ENCODE results near the gene RAD18. TPM values are rescaled to one million over a fixed set of nuclear protein-coding genes. Genes with fewer than 3 reads are reported as not detected.

RAD18 gene
- total and polyA plus RNA-seq, 8 donors, result 10.2 to 16.8 (median 13.1) TPM

- Histone ChIP-seq H3K4me1 (no peaks in the 10 kb centered on the region), H3K27me3 (no peaks in the 10 kb centered on the region), H3K9me3 (no peaks in the 10 kb centered on the region), H3K27ac (no peak overlapping the region), H3K36me3 (no peaks in the 10 kb centered on the region), H3K4me3 (no peak overlapping the region)
- ATAC-seq (no peak), DNase-seq (no peak)
- intact Hi-C loops (cut with DNase I), result no loop called here
- no peak for TF ChIP-seq CTCF (IDR thresholded peaks at IDR 0.05)
Measured at GRCh38 chr3:8863891-8864290, 99.4 kb downstream of the RAD18 start.

GRCh38 chr3:8857720-8858367 lies 105.4 kb downstream of the RAD18 start:
- H3K27me3 ChIP-seq, result no peaks in the 10 kb centered on the region
- no peak overlapping the region for H3K27ac ChIP-seq
- DNase-seq (no peak), ATAC-seq (no peak)
- no peaks in the 10 kb centered on the region for H3K4me1 ChIP-seq
- no peaks in the 10 kb centered on the region for H3K9me3 ChIP-seq
- no peak for TF ChIP-seq CTCF (IDR thresholded peaks at IDR 0.05)
- no peak overlapping the region for H3K4me3 ChIP-seq
- intact Hi-C loops (cut with DNase I), result no loop called here
- no peaks in the 10 kb centered on the region for H3K36me3 ChIP-seq

GRCh38 chr3:8856721-8857120 lies 106.6 kb downstream of the RAD18 start:
- no peaks in the 10 kb centered on the region for H3K36me3 ChIP-seq
- intact Hi-C loops (cut with DNase I), result no loop called here
- no peak overlapping the region for H3K27ac ChIP-seq
- TF ChIP-seq CTCF (IDR thresholded peaks at IDR 0.05), result no peak
- no peak for ATAC-seq
- DNase-seq, result no peak
- no peak overlapping the region for H3K4me3 ChIP-seq
- H3K4me1 ChIP-seq, result no peaks in the 10 kb centered on the region
- no peaks in the 10 kb centered on the region for H3K27me3 ChIP-seq
- no peaks in the 10 kb centered on the region for H3K9me3 ChIP-seq

GRCh38 chr3:8856071-8856470 lies 107.2 kb downstream of the RAD18 start:
- DNase-seq (no peak), ATAC-seq (no peak)
- H3K4me1 ChIP-seq, result no peaks in the 10 kb centered on the region
- no peak overlapping the region for H3K27ac ChIP-seq
- no peaks in the 10 kb centered on the region for H3K36me3 ChIP-seq
- TF ChIP-seq CTCF (IDR thresholded peaks at IDR 0.05), result no peak
- intact Hi-C loops (cut with DNase I), result no loop called here
- H3K27me3 ChIP-seq, result no peaks in the 10 kb centered on the region
- H3K9me3 ChIP-seq, result no peaks in the 10 kb centered on the region
- no peak overlapping the region for H3K4me3 ChIP-seq

GRCh38 chr3:8854656-8855055 lies 108.6 kb downstream of the RAD18 start:
- no peak for ATAC-seq
- no peaks in the 10 kb centered on the region for H3K4me1 ChIP-seq
- H3K9me3 ChIP-seq, result no peaks in the 10 kb centered on the region
- no peaks in the 10 kb centered on the region for H3K27me3 ChIP-seq
- DNase-seq, result no peak
- no peak for TF ChIP-seq CTCF (IDR thresholded peaks at IDR 0.05)
- no peak overlapping the region for H3K4me3 ChIP-seq
- H3K36me3 ChIP-seq, result no peaks in the 10 kb centered on the region
- intact Hi-C loops (cut with DNase I), result no loop called here
- no peak overlapping the region for H3K27ac ChIP-seq
